HG02642 (cell line): ENCODE data around the gene AIG1.
"Not testable (repeated sequence)": the region's sequence is repeated elsewhere in the genome, so short reads cannot be mapped to it uniquely, and the experiment has no call there.

ENCODE experiments used
- ATAC-seq: cut with Tn5 transposase; IDR thresholded peaks from one replicate; pipeline ENCODE4 v1.9.1; 2021; ENCODE audit warnings: mild to moderate bottlenecking; ENCODE audit not compliant: unreplicated experiment, poor library complexity

Gene AIG1

DNA sequence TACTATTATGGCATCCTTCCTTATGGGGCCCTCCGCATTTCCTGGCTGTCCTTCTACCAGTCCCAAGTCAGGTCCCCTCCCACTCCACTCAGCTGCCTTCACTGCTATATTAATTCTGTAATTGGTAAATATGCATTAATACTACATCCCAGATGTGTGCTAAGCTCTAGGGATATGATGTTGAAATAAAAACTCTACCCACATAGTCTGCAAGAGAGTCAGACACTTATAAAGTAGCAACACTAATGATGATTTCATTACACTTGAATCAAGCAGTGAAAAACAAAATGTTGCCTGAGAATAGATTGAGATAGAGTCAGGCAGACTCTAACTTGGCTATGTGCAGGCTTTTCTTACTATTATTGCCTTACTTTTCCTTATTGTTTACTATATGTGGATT, 62.4 kb downstream of the AIG1 start:
- no peak for ATAC-seq

DNA sequence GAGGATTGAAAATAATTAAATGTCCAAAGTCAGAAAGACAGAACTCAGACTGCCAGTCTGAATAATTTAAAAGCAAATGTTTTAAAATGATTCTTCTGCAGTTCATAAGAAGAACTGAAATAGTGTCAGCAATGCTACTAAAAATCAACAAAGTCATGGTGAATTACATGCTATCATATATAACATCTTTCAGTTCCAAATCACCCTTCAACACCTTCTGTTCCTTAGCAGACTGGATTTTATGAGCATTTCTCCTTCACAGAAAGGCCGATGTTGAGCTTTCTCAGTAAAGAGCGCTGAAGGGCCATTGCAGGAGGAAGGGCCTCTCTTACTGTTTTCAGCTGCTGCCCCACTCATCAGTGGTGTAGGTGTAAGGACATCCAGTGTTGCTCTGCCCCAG, 63.3 kb downstream of the AIG1 start:
- ATAC-seq: no peak

DNA sequence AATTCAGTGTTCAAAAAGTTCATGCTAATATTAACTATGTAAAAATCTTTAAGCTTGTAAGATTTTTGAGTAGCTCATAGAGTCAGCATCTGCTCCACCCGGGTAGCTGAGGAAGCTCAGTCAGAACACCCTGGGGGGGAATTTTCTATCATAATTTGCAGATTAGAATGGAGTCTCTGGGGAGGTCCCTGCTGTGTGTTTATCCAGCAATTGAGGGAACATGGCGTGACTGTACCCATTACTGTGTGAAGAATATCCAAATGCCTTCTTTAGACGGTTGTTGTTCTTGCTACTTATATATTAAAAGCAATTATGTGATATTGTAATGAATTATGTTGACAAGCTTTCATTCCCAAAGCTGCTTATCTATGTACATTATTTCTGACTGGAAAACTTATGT, 64.8 kb downstream of the AIG1 start:
- no peak for ATAC-seq

DNA sequence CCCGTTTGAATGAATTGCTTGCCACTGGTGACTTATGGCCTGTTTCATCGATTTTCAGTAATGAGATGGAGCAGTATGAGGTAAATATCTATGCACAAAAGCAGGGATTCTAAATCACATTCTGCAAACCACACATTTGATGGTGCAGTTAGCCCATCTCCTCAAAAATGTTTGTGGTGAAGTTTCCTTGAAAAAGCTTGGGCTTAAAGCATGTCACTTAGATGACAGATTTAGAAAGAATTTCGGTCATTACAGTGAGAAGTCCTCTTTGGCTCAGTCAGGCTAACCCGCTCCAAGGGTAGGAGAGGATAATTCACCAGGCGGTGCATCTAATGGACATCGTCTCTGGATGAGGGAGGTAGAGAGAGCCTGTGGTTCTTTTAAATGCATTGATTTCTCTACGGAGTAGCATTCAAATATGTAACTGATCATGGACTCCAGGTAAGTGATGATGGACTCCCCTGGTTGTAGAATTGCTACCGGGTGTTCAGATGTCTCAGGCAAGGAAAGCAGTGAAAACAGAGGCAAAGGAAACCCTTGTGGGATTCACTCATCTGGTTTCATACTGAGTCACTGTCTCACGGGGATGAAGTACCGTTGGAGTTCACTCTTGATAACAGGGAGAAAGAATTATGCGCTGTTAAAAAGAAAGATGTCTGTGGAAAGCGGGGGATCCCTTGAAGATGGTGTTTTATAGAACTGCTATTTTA, 65.3 kb downstream of the AIG1 start:
- no peak for ATAC-seq

DNA sequence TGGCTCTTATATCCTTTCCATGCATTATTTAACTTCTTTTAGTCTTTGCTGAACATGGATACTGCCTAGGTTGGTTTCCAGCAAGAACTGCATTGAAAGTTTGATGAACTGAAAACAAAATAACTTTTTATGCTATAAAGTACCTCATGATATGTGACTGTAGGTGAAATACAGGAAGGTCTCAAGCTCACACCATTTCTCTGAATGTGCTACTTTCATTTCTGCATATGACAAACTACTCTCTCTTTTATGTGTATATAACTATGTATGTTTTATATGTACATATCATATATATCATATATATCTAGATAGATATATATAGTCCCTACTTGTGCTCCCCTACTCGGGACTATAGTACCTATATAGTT, 65.9 kb downstream of the AIG1 start:
- ATAC-seq: no peak

DNA sequence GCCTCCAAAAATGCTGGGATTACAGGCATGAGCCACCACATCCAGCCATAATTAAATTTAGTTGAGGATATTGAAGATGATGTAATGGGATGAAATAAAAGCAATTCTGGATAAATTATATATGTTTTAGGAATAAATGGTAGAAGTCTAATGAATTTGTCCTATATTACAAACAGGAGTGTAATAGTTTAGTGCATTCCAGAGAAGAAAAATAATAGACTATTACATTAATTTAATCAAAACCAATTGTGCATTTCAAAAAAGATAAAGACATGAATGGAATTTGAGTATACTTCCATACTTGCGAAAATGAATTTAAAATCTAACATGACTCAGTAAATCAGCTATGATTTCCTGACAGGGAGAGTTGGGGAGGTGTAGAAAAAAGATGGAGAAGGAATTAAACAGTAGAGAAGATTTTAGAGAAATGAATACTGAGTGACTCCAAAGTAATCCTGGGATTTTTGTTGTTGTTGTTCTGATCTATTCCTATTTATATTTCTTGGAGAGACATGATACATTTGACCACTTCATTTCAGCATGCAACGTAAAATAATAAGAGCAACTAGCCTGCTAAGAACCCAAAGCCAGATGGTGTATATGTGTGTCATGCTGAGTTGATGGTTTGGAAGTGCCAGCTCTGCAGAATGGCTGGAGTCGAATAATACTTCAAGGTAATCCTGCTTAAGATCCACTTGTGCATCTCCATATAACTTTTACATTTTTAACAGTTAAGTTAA, 67.4 kb downstream of the AIG1 start:
- ATAC-seq: no peak

DNA sequence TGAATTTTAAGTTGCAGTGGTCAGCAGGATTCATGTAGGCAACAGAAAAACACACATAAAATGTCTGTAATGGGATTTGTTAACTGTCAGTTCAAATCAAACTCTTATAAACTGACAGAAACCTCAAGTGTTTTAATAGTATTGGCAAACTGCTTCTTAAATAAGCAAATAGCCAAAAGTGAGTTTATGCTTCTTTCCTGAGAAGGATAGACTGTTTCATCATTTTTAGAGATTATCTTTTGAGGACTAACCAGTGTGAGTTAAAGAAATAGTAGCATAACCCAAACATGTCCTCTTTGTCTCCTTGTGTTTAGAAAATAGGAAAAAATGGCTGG, 68.0 kb downstream of the AIG1 start:
- no peak for ATAC-seq

DNA sequence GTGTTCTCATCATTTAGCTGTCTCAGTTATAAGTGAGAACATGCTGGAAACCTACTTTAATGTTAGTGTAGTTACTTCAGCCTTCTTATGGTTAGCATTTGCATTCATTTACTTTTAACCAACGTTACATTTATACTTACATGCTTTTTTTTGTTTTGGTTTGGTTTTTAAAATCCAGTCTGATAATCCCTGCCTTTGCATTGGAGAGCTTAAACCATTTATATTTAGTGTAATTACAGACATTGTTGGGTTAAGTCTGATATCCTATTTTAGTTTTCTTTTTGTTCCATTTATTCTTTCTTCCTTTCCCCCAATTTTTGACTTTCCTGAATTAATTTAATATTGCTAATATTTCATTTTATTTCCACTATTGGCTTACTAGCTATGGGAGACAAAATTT, 70.2 kb downstream of the AIG1 start:
- ATAC-seq: no peak

DNA sequence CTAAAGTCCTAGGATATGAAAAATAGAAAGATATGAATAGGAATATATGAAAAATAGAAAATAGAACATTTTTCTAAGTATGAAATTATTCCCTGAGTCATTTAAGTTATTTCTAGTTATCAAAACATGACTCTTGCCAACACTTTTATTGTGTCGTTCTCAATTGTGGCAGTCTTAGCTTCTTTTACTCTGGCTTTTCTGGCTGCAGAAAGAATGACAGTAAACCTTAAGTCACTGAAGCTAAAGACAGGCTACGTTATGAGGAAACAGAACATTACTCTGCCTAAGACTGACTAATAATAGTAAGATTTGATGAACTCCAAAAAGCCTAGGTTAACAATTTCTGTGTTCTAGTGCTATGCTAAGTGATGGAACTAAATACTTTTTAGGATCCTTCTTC, 74.6 kb downstream of the AIG1 start:
- ATAC-seq: no peak

DNA sequence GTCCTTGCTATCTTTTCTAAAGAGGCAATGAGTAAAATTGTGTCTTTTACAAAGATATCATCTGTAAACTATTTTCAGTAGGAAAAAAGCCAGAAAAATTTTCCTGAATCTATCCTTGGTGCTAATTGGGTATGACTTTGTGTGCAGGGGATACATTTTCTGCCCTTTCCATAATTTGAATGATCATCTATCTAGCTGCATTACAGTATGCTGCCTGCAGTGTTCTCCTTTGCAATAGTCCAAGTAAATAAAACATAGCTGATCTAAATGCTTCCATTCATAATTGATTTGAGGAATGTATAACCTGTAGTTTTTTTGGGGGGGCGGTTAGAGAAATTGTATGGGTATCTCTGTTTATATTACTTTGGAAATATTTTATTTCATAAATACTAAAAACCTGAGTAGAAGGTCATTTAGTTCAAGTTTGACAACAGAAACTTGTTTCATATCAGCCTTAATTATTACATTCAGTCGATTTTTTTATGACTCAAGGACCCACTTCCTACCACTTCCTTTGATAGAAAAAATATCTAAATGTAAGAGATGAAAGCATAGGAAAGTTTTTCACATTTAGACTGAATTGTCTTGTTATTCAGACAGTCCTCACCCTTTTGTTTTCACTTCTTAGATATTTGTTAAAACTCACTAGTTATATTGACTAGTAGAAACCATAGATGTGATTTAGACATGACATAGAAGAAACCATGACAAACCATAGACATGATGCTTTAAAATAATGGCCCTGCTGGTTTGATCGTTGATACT, 75.3 kb downstream of the AIG1 start:
- ATAC-seq: no peak

DNA sequence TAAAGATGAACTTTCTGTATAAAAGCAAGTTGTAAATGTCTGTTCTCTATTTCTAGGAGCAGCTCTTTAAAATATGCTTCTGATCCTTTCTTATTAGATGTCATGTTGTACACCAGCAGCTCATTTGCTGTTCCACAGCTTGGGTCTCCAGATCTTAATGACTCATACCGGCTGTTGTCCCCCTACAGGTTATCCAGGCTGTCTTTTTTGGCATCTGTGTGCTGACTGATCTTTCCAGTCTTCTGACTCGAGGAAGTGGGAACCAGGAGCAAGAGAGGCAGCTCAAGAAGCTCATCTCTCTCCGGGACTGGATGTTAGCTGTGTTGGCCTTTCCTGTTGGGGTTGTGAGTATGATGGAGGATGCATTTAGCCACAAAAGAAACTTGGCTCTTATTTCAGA, 76.0 kb downstream of the AIG1 start:
- no peak for ATAC-seq

DNA sequence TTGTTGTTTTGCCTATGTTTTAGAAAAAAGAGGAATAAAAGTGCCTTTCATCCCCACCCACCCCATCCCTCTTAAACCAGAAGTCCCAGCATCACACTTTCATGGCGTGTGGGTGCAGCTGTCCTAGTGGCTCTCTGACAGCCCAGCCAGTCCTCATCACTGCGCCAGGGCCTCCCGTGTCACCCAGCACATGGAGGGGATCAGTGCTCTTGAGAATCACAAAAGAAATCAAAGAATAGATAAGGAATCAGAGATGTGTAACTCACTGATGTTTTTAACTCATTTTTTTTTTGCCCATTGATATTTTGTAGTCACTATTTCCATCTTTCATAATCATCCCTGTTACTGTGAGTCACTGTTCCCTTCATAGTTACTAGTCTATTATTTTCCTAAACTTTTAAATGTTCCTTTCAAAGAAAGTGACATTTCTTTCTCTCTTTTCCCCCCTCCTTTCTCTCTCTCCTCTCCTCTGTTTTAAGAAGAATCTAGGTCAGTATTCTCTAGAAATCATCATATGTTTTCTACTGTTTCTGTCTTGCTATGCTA, 78.6 kb downstream of the AIG1 start:
- no peak for ATAC-seq

DNA sequence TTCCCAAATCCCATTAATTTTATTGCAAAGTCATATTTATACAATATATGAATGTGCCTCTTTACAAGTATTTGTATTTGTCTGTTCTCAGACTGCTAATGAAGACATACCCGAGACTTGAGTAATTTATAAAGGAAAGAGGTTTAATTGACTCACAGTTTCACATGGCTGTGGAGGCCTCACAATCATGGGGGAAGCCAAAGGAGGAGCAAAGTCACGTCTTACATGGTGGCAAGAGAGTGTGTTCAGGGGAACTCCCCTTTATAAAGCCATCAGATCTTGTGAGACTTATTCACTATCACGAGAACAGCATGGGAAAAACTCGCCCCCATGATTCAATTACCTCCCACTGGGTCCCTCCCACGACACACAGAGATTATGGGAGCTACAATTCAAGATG, 79.2 kb downstream of the AIG1 start:
- ATAC-seq: not testable (repeated sequence)

DNA sequence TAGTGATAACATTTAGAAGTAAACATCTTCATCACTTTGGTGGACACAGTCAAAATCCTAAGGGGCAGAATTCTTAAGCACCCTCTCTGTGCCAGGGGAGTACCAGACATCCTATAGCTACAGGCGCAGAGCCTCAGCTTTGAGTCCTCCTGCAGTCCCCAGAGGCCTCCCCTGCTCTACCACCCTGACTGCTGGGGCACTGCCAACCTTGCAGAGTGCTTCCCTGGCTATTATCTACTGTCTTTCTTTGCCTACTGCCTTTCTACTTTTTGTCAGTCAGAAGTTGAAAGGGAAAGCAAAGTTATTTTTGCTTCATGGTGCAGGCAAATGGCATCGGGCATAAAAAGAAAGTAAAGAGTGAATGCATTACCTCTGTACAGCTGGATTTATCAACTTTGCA, 80.1 kb downstream of the AIG1 start:
- no peak for ATAC-seq

DNA sequence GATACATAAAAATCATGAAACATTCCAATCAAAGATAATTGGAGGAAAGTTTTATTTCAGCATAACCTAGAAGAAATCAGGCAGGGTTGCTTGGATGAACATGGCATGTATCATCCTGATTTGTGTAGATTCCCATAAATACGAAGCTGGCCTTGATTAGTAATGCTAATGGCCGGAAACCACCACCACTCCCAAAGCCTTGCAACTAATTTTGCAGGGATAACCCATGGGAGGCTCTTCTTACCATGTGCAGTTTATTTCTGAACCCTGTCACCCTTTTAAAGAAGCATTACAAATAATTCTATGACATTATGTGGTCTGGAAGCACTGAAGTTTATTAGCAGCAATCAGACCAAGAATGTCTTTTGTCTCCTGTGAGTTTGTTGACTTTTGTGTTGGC, 80.8 kb downstream of the AIG1 start:
- no peak for ATAC-seq

DNA sequence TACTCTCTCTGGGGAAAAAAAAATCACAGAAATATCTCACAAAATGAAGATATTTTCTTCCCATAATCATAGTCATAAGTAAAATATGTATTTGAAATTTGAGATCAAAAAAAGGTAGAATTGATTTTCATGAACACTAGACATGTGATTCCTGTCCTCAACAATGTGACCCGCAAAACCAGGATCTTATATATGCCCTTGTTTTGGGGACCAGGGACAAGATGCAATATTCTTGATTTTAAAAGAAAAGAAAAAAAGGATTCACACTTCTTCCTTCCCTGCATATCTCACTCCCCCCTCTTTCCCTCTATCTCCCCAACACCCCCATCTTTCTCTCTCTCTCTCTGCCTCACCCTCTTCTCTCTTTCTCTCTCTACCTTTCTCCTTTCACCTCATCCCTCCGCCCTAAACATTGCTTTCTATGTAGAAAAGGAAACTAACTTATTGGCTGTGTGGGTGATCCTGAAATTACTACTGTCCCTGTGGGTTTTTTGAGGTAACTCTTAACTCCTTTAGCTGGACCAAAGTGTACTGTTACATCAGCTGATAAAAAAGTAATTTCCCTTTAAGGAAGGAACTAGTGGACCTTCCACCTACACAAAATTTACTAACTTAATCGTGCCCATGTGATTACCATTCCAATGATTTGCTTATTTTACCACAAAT, 85.6 kb downstream of the AIG1 start:
- no peak for ATAC-seq

DNA sequence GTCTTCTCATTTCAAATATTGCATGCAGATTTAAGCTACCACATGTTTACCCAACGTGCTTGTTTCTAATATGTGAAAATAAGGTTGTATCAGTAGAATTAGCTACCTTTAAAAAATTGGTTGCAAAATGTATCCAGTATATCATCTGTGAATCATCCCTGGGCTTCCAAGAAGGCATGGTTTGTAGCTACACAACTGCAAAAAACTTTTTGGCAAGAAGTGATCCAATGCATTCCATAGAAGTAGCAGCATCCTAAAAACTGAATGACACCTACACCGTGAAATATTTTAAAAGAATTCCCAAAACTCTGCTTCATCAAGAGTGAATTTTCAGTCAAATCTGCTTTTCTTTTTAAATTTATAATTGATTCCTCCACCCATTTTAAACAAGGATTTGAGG, 89.1 kb downstream of the AIG1 start:
- no peak for ATAC-seq

DNA sequence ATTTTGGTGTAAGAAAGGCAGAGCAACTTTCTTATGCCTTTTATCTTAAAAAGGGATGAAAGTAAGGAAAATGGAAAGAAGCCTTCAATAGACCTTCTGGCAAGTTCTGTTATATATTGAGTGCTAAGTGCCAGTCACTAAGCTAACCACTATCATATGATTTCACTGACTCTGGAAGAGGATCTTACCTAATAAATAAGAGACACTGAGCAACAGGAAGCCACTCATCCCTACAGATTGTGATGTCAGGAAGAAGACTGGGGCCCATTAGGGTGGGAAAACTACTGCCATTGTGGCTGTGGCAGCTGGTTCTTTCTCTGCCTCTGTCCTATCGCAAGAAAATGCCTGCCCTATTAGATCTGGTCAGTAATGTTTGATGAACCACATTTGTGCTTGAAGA, 89.6 kb downstream of the AIG1 start:
- ATAC-seq: no peak

DNA sequence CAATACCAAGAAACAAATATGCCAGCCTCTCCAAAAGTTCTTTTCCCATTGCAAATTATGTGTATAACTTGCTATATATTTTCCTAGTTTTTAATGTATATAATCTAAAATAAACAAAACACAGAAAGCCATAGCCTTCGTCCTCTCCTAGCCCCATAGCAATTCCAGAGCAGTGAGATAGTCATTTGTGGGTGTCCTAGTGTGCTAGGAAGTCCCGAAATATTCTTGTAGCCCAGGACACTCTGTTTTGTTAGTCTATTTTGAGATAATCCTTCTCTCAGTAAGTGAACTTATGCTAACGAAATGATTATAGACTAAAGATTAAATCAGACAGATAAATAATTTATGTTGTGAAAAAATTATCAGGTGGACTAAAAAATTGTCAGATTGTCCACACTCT, 90.7 kb downstream of the AIG1 start:
- ATAC-seq: no peak

DNA sequence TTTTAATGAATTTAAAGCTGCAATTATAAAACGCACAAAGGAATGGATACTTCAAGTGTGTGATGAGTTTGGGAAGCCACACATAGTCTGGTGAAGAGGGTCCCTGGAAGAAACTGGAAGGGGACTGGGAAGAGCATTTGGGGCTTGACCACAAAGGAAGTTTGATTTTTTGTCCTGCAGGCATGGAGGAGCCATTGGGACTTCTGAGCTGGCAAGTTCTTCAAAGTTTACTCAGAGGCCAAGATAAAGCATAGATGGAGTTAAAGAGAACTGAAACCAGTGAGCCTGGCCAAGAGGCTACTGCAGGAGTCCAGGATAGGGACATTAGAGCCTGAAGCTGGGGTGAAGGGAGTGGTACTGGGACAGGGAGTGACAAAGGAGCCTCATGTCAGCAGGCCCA, 95.0 kb downstream of the AIG1 start:
- no peak for ATAC-seq

DNA sequence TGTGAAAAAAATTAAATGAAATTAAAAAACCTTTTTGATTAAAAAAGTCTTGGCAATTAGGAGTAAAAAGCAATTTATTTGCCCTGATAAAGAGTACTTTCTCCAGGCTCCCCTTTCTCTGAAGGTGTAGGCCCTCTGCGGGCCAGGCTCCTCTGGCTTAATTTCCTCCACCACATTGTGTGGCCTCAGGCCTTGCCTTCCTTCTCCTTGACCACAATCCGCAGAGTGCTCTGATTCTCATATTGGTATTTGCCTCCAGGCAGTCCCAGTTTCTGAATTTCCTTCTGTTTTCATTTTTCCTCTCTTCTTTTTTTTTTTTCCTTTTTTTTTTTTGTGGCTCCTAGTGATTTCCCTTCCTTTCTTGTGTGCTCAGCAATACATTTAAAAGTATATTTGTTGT, 96.4 kb downstream of the AIG1 start:
- no peak for ATAC-seq
